ENCODE results near the gene SLC30A3.

DNA sequence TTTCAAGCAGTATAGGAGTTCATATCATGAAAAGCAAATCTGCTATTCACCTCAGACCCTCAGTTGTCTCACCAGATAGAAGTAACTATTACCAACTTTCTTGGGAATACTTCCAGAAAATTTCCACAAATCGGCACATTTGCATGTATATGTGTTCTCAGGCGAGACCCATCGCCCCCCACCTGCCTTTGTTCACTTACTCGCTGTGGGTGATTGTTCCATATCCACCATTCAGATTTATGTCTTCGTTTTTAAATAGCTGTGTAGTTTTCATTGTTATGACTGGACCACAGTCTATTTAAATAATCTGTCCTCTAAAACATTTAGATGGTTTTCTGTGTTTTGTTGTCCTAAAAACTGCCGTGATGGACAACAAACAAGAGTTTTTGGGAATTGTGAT is 22.6 kb upstream of the SLC30A3 start:
- TF ChIP-seq, protein P1, sequence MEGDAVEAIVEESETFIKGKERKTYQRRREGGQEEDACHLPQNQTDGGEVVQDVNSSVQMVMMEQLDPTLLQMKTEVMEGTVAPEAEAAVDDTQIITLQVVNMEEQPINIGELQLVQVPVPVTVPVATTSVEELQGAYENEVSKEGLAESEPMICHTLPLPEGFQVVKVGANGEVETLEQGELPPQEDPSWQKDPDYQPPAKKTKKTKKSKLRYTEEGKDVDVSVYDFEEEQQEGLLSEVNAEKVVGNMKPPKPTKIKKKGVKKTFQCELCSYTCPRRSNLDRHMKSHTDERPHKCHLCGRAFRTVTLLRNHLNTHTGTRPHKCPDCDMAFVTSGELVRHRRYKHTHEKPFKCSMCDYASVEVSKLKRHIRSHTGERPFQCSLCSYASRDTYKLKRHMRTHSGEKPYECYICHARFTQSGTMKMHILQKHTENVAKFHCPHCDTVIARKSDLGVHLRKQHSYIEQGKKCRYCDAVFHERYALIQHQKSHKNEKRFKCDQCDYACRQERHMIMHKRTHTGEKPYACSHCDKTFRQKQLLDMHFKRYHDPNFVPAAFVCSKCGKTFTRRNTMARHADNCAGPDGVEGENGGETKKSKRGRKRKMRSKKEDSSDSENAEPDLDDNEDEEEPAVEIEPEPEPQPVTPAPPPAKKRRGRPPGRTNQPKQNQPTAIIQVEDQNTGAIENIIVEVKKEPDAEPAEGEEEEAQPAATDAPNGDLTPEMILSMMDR (IDR thresholded peaks at IDR 0.05) = no peak
- no peak for TF ChIP-seq POLR2A (IDR thresholded peaks at IDR 0.05)

All from right lobe of liver (tissue), 4 donors.